SK-N-SH (cell line): ENCODE measurements around the gene BDKRB2. TPM values are rescaled to one million over a fixed set of nuclear protein-coding genes. Genes with fewer than 3 reads are reported as not detected.

Source experiments
- CTCF ChIA-PET: fragments of 300-600, 350-600 bp; formaldehyde crosslinking; extraction: SDS; loops from one replicate; lab custom pipeline; 2021; lab: Yijun Ruan, JAX
- POLR2A ChIA-PET: fragments of 350-600 bp; sonication (Branson Sonifier 250); formaldehyde crosslinking; extraction: SDS; loops from one replicate; lab custom pipeline; 2020; ENCODE audit warnings: antibody characterized with exemption, inconsistent platforms; lab: Yijun Ruan, JAX
- DNase-seq: peaks from one replicate; pipeline ENCODE4 v3.0.0; 2012
- H2AFZ ChIP-seq: fragments of 200-600 bp; sonication (generic); 2 replicates; pipeline ENCODE4 v1.8.1; 2016; ENCODE audit warnings: antibody characterized with exemption, mild to moderate bottlenecking, low read depth
- H3F3A ChIP-seq: fragments of 200-600 bp; sonication (generic); replicated peaks from 2 replicates; pipeline ENCODE3; 2016; ENCODE audit warnings: antibody characterized with exemption, mild to moderate bottlenecking; ENCODE audit not compliant: insufficient read depth
- H3K27ac ChIP-seq, 2 experiments: fragments of 200-500 bp in 1 of 2; fragments of 200-600 bp in 1 of 2; sonication (Bioruptor generic) in 1 of 2; sonication (generic), shearing (Covaris generic) in 1 of 2; 2 replicates each; pipeline versions ENCODE4 v1.5.1 to v1.6.1; 2014 to 2016; ENCODE audit warnings: low read depth in 2 of 2, inconsistent platforms in 1 of 2, low read length in 1 of 2, mild to moderate bottlenecking in 1 of 2, mixed read lengths in 1 of 2
- H3K27me3 ChIP-seq: fragments of 200-600 bp; sonication (generic), shearing (Covaris generic); 2 replicates; pipeline ENCODE4 v1.6.1; 2016; ENCODE audit warnings: mixed run types; ENCODE audit not compliant: insufficient read depth
- H3K36me3 ChIP-seq, 2 experiments: fragments of 200-500 bp in 1 of 2; fragments of 200-600 bp in 1 of 2; sonication (Bioruptor generic) in 1 of 2; sonication (generic) in 1 of 2; replicated peaks in 1 of 2; 2 replicates each; pipeline versions ENCODE3 to v1.5.1; 2014 to 2016; ENCODE audit warnings: low read length in 1 of 2, mild to moderate bottlenecking in 1 of 2; ENCODE audit not compliant: insufficient read depth in 2 of 2, control insufficient read depth in 1 of 2
- H3K4me1 ChIP-seq, 2 experiments: fragments of 200-500 bp in 1 of 2; fragments of 200-600 bp in 1 of 2; sonication (Bioruptor generic) in 1 of 2; sonication (generic), shearing (Covaris generic) in 1 of 2; 2 replicates each; pipeline versions ENCODE4 v1.5.1 to v1.6.1; 2014 to 2016; ENCODE audit warnings: low read depth in 1 of 2, low read length in 1 of 2, mixed run types in 1 of 2; ENCODE audit not compliant: insufficient read depth in 2 of 2, control insufficient read depth in 1 of 2
- H3K4me2 ChIP-seq: fragments of 200-600 bp; sonication (generic), shearing (Covaris generic); 2 replicates; pipeline ENCODE4 v1.6.1; 2017; ENCODE audit warnings: mixed run types
- H3K4me3 ChIP-seq, 2 experiments: fragments of 200-500 bp in 1 of 2; fragments of 200-600 bp in 1 of 2; sonication (Bioruptor generic) in 1 of 2; sonication (generic), shearing (Covaris generic) in 1 of 2; 2 replicates each; pipeline versions ENCODE4 v1.5.1 to v1.8.1; 2014 to 2016; ENCODE audit warnings: low read depth in 2 of 2, inconsistent platforms in 1 of 2, low read length in 1 of 2, mild to moderate bottlenecking in 1 of 2, mixed read lengths in 1 of 2, moderate library complexity in 1 of 2
- H3K79me2 ChIP-seq: fragments of 200-600 bp; sonication (generic); 2 replicates; pipeline ENCODE4 v1.8.1; 2017; ENCODE audit warnings: mild to moderate bottlenecking; ENCODE audit not compliant: insufficient read depth
- H3K9ac ChIP-seq: fragments of 200-600 bp; sonication (generic); 2 replicates; pipeline ENCODE4 v1.6.1; 2017; ENCODE audit warnings: mixed run types
- H3K9me2 ChIP-seq: fragments of 200-600 bp; sonication (generic); 2 replicates; pipeline ENCODE4 v1.6.1; 2017; ENCODE audit warnings: mixed run types
- H3K9me3 ChIP-seq: fragments of 200-600 bp; sonication (generic); 2 replicates; pipeline ENCODE4 v1.6.1; 2017; ENCODE audit warnings: mixed run types, mild to moderate bottlenecking, moderate library complexity
- H4K20me1 ChIP-seq: fragments of 200-600 bp; sonication (generic); 2 replicates; pipeline ENCODE4 v1.6.1; 2017; ENCODE audit warnings: mild to moderate bottlenecking, mixed run types; ENCODE audit not compliant: insufficient read depth
- ELF1 ChIP-seq: IDR thresholded peaks from 2 replicates; pipeline ENCODE4 v1.4.0; 2012
- EZH2phosphoT487 ChIP-seq: fragments of 200-600 bp; sonication (generic); IDR thresholded peaks from 2 replicates; pipeline ENCODE4 v1.6.1; 2017; ENCODE audit warnings: low read depth, mixed run types, mild to moderate bottlenecking, antibody characterized with exemption, moderate library complexity, borderline replicate concordance
- FOSL2 ChIP-seq: IDR thresholded peaks from 2 replicates; pipeline ENCODE4 v1.4.0; 2012; ENCODE audit warnings: low read depth, mild to moderate bottlenecking, moderate library complexity, borderline replicate concordance
- FOXJ3 ChIP-seq: sonication (generic); formaldehyde crosslinking; IDR thresholded peaks from 2 replicates; pipeline ENCODE4 v1.5.1; 2020; ENCODE audit warnings: mild to moderate bottlenecking, missing genetic modification reagents
- GABPA ChIP-seq: IDR thresholded peaks from 2 replicates; pipeline ENCODE4 v1.4.0; 2012; ENCODE audit warnings: low read depth, mild to moderate bottlenecking
- IRF3 ChIP-seq: fragments of 150-350 bp; IDR thresholded peaks from 2 replicates; pipeline ENCODE4 v1.6.1; 2016; ENCODE audit warnings: mild to moderate bottlenecking, low read depth, low read length
- MAX ChIP-seq: IDR thresholded peaks from 2 replicates; pipeline ENCODE4 v1.4.0; 2012; ENCODE audit warnings: low read depth
- MXI1 ChIP-seq: IDR thresholded peaks from 2 replicates; pipeline ENCODE4 v1.6.1; 2012; ENCODE audit warnings: mild to moderate bottlenecking, low read depth, low read length, improper control_type of control experiment
- RAD21 ChIP-seq: IDR thresholded peaks from 2 replicates; pipeline ENCODE4 v1.6.1; 2012; ENCODE audit warnings: mild to moderate bottlenecking, low read length
- RFX5 ChIP-seq: IDR thresholded peaks from 2 replicates; pipeline ENCODE4 v1.6.1; 2012; ENCODE audit warnings: mild to moderate bottlenecking, improper control_type of control experiment, low read length
- SMC3 ChIP-seq: IDR thresholded peaks from 2 replicates; pipeline ENCODE4 v1.6.1; 2012; ENCODE audit warnings: low read depth, low read length, improper control_type of control experiment
- TAF1 ChIP-seq: IDR thresholded peaks from 2 replicates; pipeline ENCODE4 v1.6.1; 2012; ENCODE audit warnings: low read depth, mild to moderate bottlenecking, low read length, moderate library complexity, borderline replicate concordance
- TEAD4 ChIP-seq: IDR thresholded peaks from 2 replicates; pipeline ENCODE4 v1.4.0; 2012; ENCODE audit warnings: mild to moderate bottlenecking, borderline replicate concordance; ENCODE audit not compliant: insufficient read depth
- USF1 ChIP-seq: IDR thresholded peaks from 2 replicates; pipeline ENCODE4 v1.4.0; 2012; ENCODE audit warnings: low read depth, borderline replicate concordance
- YY1 ChIP-seq: IDR thresholded peaks from 2 replicates; pipeline ENCODE4 v1.4.0; 2012; ENCODE audit warnings: low read depth, mild to moderate bottlenecking
- ZBTB33 ChIP-seq: IDR thresholded peaks from 2 replicates; pipeline ENCODE4 v1.4.0; 2012; ENCODE audit warnings: low read depth, borderline replicate concordance
- WGBS: methylation state at CpG from one replicate; pipeline ENCODE4 v1.1.6; 2017; ENCODE audit warnings: low lambda C conversion rate; 5-methylcytosine and 5-hydroxymethylcytosine counted together
- polyA plus RNA-seq, 3 experiments: library from polyadenylated mRNA; depleted of rRNA; stranded (reverse); fragments of >200 nt; gene quantifications; 2 replicates each; pipeline ENCODE4 v1.2.3, GENCODE V29; 2012
- TF ChIP-seq, protein P1 (sequence below): IDR thresholded peaks from 2 replicates; pipeline ENCODE4; 2012

BDKRB2 gene
- polyA plus RNA-seq, 1 of the 3 experiments (the other 2 are of a cell fraction) = 4.8 TPM

GRCh38 chr14:96194657-96195431 lies 9.8 kb upstream of the BDKRB2 start (continued):
- TF ChIP-seq FOXJ3 (no peak), RAD21 (no peak), TAF1 (no peak), GABPA (no peak), RFX5 (no peak), YY1 (no peak)

GRCh38 chr14:96195441-96196081 lies 9.1 kb upstream of the BDKRB2 start:
- Histone ChIP-seq H3K27me3 (no peaks in the 10 kb centered on the region), H3K4me2 (no peak overlapping the region), H3F3A (no peaks in the 10 kb centered on the region)
- DNase-seq = no peak
- TF ChIP-seq ZBTB33 = no peak
- no peak for TF ChIP-seq MAX
- TF ChIP-seq SMC3 = no peak
- TF ChIP-seq MXI1 = no peak
- TF ChIP-seq, all 33 proteins: peak for 0
- H3K9me2 ChIP-seq = no peaks in the 10 kb centered on the region
- H3K27ac ChIP-seq = no peak overlapping the region
- no peak overlapping the region for H2AFZ ChIP-seq
- POLR2A ChIA-PET = interaction anchor here (0.7 kb wide), 1 partner anchor 76 kb away, joined by 3 read pairs; no protein-coding TSS in a partner anchor
- H3K36me3 ChIP-seq = no peaks in the 10 kb centered on the region
- peaks cover 0 to 6% of the 10 kb centered on the region in 2 experiments; a peak in 1 of 4 replicates for H3K4me1 ChIP-seq
- no peaks in the 10 kb centered on the region for H3K9me3 ChIP-seq
- WGBS = 85% methylated on average over 8 of the region's 8 CpGs
- no peaks in the 10 kb centered on the region for H4K20me1 ChIP-seq
- CTCF ChIA-PET = interaction anchor here (1.0 to 1.2 kb wide), 2 partner anchors 95 to 102 kb away, joined by 3 read pairs; no protein-coding TSS in a partner anchor
- no peak overlapping the region for H3K9ac ChIP-seq
- no peak overlapping the region for H3K4me3 ChIP-seq
- no peaks in the 10 kb centered on the region for H3K79me2 ChIP-seq

- H3K9ac ChIP-seq = no peak overlapping the region
- H3K36me3 ChIP-seq = no peaks in the 10 kb centered on the region
- no peaks in the 10 kb centered on the region for H3K9me2 ChIP-seq
- no peaks in the 10 kb centered on the region for H3K27me3 ChIP-seq
- no peak overlapping the region for H3K4me3 ChIP-seq
- no peak overlapping the region for H3K27ac ChIP-seq
- no peaks in the 10 kb centered on the region for H3F3A ChIP-seq
- no peak overlapping the region for H2AFZ ChIP-seq
- no peak for DNase-seq
- ChIA-PET CTCF (interaction anchor here (2.3 kb wide), 1 partner anchor 19 kb away, joined by 6 read pairs; no protein-coding TSS in a partner anchor), POLR2A (no interaction called here)
- H3K4me1 ChIP-seq = peaks cover 0 to 6% of the 10 kb centered on the region in 2 experiments; a peak in 1 of 4 replicates
- WGBS = 93% methylated on average over 11 of the region's 20 CpGs
- no peak overlapping the region for H3K4me2 ChIP-seq
- H3K79me2 ChIP-seq = no peaks in the 10 kb centered on the region
- H3K9me3 ChIP-seq = no peaks in the 10 kb centered on the region
- no peaks in the 10 kb centered on the region for H4K20me1 ChIP-seq
- TF ChIP-seq FOSL2 (no peak), YY1 (no peak), ELF1 (no peak), GABPA (no peak), FOXJ3 (no peak), MAX (no peak), EZH2phosphoT487 (no peak), USF1 (no peak), IRF3 (no peak), TEAD4 (no peak)
- TF ChIP-seq, protein P1, sequence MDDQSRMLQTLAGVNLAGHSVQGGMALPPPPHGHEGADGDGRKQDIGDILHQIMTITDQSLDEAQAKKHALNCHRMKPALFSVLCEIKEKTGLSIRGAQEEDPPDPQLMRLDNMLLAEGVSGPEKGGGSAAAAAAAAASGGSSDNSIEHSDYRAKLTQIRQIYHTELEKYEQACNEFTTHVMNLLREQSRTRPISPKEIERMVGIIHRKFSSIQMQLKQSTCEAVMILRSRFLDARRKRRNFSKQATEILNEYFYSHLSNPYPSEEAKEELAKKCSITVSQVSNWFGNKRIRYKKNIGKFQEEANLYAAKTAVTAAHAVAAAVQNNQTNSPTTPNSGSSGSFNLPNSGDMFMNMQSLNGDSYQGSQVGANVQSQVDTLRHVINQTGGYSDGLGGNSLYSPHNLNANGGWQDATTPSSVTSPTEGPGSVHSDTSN = no peak
These were observed 7.3 kb upstream of the BDKRB2 start for GRCh38 chr14:96197163-96197852.
